ENCODE results near the gene OR4E1.

- TF ChIP-seq RAD21 (conservative IDR thresholded peaks at IDR 0.05 in 1 of 2, IDR thresholded peaks at IDR 0.05 in 1 of 2) = no peak
- TF ChIP-seq CHD4 (IDR thresholded peaks at IDR 0.05; ENCODE audit: borderline replicate concordance) = no peak
- no peak for TF ChIP-seq REST (IDR thresholded peaks at IDR 0.05)
- TF ChIP-seq, protein P1, sequence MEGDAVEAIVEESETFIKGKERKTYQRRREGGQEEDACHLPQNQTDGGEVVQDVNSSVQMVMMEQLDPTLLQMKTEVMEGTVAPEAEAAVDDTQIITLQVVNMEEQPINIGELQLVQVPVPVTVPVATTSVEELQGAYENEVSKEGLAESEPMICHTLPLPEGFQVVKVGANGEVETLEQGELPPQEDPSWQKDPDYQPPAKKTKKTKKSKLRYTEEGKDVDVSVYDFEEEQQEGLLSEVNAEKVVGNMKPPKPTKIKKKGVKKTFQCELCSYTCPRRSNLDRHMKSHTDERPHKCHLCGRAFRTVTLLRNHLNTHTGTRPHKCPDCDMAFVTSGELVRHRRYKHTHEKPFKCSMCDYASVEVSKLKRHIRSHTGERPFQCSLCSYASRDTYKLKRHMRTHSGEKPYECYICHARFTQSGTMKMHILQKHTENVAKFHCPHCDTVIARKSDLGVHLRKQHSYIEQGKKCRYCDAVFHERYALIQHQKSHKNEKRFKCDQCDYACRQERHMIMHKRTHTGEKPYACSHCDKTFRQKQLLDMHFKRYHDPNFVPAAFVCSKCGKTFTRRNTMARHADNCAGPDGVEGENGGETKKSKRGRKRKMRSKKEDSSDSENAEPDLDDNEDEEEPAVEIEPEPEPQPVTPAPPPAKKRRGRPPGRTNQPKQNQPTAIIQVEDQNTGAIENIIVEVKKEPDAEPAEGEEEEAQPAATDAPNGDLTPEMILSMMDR (IDR thresholded peaks at IDR 0.05) = no peak
- no peak for TF ChIP-seq SREBF2 (IDR thresholded peaks at IDR 0.05)
- no peak for TF ChIP-seq NR3C1 (IDR thresholded peaks at IDR 0.05)
- TF ChIP-seq SMC3 (IDR thresholded peaks at IDR 0.05) = no peak
- TF ChIP-seq RARB (CRISPR knock-in tag; IDR thresholded peaks at IDR 0.05) = no peak
- TF ChIP-seq ESRRA (IDR thresholded peaks at IDR 0.05; ENCODE audit: borderline replicate concordance, low read length) = no peak
- no peak for TF ChIP-seq MAZ (IDR thresholded peaks at IDR 0.05; ENCODE audit: borderline replicate concordance, low read depth, low read length)
- TF ChIP-seq, protein P2, sequence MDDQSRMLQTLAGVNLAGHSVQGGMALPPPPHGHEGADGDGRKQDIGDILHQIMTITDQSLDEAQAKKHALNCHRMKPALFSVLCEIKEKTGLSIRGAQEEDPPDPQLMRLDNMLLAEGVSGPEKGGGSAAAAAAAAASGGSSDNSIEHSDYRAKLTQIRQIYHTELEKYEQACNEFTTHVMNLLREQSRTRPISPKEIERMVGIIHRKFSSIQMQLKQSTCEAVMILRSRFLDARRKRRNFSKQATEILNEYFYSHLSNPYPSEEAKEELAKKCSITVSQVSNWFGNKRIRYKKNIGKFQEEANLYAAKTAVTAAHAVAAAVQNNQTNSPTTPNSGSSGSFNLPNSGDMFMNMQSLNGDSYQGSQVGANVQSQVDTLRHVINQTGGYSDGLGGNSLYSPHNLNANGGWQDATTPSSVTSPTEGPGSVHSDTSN (IDR thresholded peaks at IDR 0.05) = no peak
- TF ChIP-seq POLR2A (IDR thresholded peaks at IDR 0.05; ENCODE audit: low read length) = no peak
Measured at GRCh38 chr14:21631084-21631483, 42.5 kb downstream of the OR4E1 start.

Data from A549 (cell line).